IMR-90 (cell line): ENCODE data around the gene ZNF618. TPM values are rescaled to one million over a fixed set of nuclear protein-coding genes. Genes with fewer than 3 reads are reported as not detected.

Experiments
- ATAC-seq: fragments of 200-7000 bp; cut with Tn5 transposase; 2 replicates; pipeline ENCODE4 v1.9.1; 2020; ENCODE audit warnings: low read depth, mild to moderate bottlenecking, moderate library complexity
- BruUV-seq: library from RNA; stranded (reverse); fragments of 400-500 nt; replicated peaks from 2 replicates; lab custom pipeline; 2021; lab: Mats Ljungman, UMichigan
- CTCF ChIA-PET: fragments of 300-600 bp; formaldehyde crosslinking; extraction: SDS; loops from one replicate; lab custom pipeline; 2021; ENCODE audit warnings: antibody characterized with exemption; lab: Yijun Ruan, JAX
- POLR2A ChIA-PET: fragments of 300-600 bp; sonication (Branson Sonifier 250); formaldehyde crosslinking; loops from one replicate; lab custom pipeline; 2022; ENCODE audit warnings: antibody characterized with exemption; ENCODE audit not compliant: unreplicated experiment; lab: Charles Lee
- DNase-seq: peaks from one replicate; pipeline ENCODE4 v3.0.0; 2013
- H2AFZ ChIP-seq: replicated peaks from 2 replicates; pipeline ENCODE3; 2013; ENCODE audit warnings: low read length, mild to moderate bottlenecking; ENCODE audit not compliant: poor library complexity
- H2AK5ac ChIP-seq: 2 replicates; pipeline ENCODE4 v1.6.1; 2013; ENCODE audit warnings: low read depth, low read length, inconsistent platforms
- H2AK9ac ChIP-seq: replicated peaks from 2 replicates; pipeline ENCODE3; 2013; ENCODE audit warnings: mild to moderate bottlenecking, low read depth, low read length, moderate library complexity; ENCODE audit not compliant: poor library complexity
- H2BK120ac ChIP-seq: 2 replicates; pipeline ENCODE4 v1.6.1; 2013; ENCODE audit warnings: low read depth, low read length, inconsistent platforms
- H2BK15ac ChIP-seq: 3 replicates; pipeline ENCODE4 v1.6.1; 2013; ENCODE audit warnings: low read depth, low read length, inconsistent platforms
- H2BK20ac ChIP-seq: 2 replicates; pipeline ENCODE4 v1.6.1; 2013; ENCODE audit warnings: low read depth, mild to moderate bottlenecking, inconsistent platforms, low read length, moderate library complexity
- H2BK5ac ChIP-seq: 2 replicates; pipeline ENCODE4 v1.6.1; 2013; ENCODE audit warnings: mild to moderate bottlenecking, low read depth, low read length, inconsistent platforms; ENCODE audit not compliant: poor library complexity, severe bottlenecking
- H3K14ac ChIP-seq: replicated peaks from 2 replicates; pipeline ENCODE4 v1.6.1; 2013; ENCODE audit warnings: low read depth, low read length, inconsistent platforms
- H3K18ac ChIP-seq: 2 replicates; pipeline ENCODE4 v1.6.1; 2013; ENCODE audit warnings: low read depth, low read length, control low read depth
- H3K23ac ChIP-seq: 2 replicates; pipeline ENCODE4 v1.6.1; 2013; ENCODE audit warnings: low read depth, low read length, inconsistent platforms
- H3K27ac ChIP-seq: 2 replicates; pipeline ENCODE4 v1.5.1; 2013; ENCODE audit warnings: mild to moderate bottlenecking, control low read depth, low read length; ENCODE audit not compliant: insufficient read depth
- H3K27me3 ChIP-seq: 2 replicates; pipeline ENCODE4 v1.6.1; 2013; ENCODE audit warnings: low read length; ENCODE audit not compliant: control insufficient read depth, insufficient read depth
- H3K36me3 ChIP-seq: 2 replicates; pipeline ENCODE4 v1.6.1; 2013; ENCODE audit warnings: low read length, mixed read lengths; ENCODE audit not compliant: control insufficient read depth, insufficient read depth
- H3K4ac ChIP-seq: 2 replicates; pipeline ENCODE4 v1.6.1; 2013; ENCODE audit warnings: low read depth, low read length, inconsistent platforms
- H3K4me1 ChIP-seq: 2 replicates; pipeline ENCODE4 v1.6.1; 2013; ENCODE audit warnings: low read length, mixed read lengths; ENCODE audit not compliant: control insufficient read depth, insufficient read depth
- H3K4me2 ChIP-seq: 2 replicates; pipeline ENCODE4 v1.6.1; 2013; ENCODE audit warnings: low read depth, mild to moderate bottlenecking, control low read depth, low read length, moderate library complexity
- H3K4me3 ChIP-seq: 2 replicates; pipeline ENCODE4 v1.5.1; 2013; ENCODE audit warnings: low read depth, mild to moderate bottlenecking, control low read depth, low read length, moderate library complexity; ENCODE audit not compliant: insufficient read depth
- H3K56ac ChIP-seq: 2 replicates; pipeline ENCODE4 v1.6.1; 2013; ENCODE audit warnings: low read length, inconsistent platforms; ENCODE audit not compliant: insufficient read depth; ENCODE audit errors: extremely low read depth
- H3K79me1 ChIP-seq, 2 experiments: 2 replicates each; pipeline ENCODE4 v1.6.1; 2013; ENCODE audit warnings: low read length in 2 of 2, inconsistent platforms in 1 of 2, low read depth in 1 of 2
- H3K9ac ChIP-seq: 2 replicates; pipeline ENCODE4 v1.6.1; 2013; ENCODE audit warnings: low read depth, low read length, control low read depth
- H3K9me1 ChIP-seq: 2 replicates; pipeline ENCODE4 v1.6.1; 2013; ENCODE audit warnings: low read length, inconsistent platforms; ENCODE audit not compliant: insufficient read depth
- H3K9me3 ChIP-seq: 2 replicates; pipeline ENCODE4 v1.6.1; 2013; ENCODE audit warnings: low read length; ENCODE audit not compliant: control insufficient read depth, insufficient read depth
- H4K20me1 ChIP-seq: 2 replicates; pipeline ENCODE4 v1.6.1; 2013; ENCODE audit warnings: low read length, inconsistent platforms; ENCODE audit not compliant: insufficient read depth
- H4K5ac ChIP-seq: 2 replicates; pipeline ENCODE4 v1.6.1; 2013; ENCODE audit warnings: mild to moderate bottlenecking, low read depth, low read length, control low read depth
- H4K8ac ChIP-seq, 2 experiments: 2 replicates each; pipeline ENCODE4 v1.6.1; 2013; ENCODE audit warnings: low read depth in 2 of 2, low read length in 2 of 2, control low read depth in 1 of 2, inconsistent platforms in 1 of 2
- H4K91ac ChIP-seq: 2 replicates; pipeline ENCODE4 v1.6.1; 2013; ENCODE audit warnings: low read depth, low read length, inconsistent platforms; ENCODE audit not compliant: insufficient read depth
- BHLHE40 ChIP-seq: fragments of 150-350 bp; IDR thresholded peaks from 2 replicates; pipeline ENCODE4 v1.6.1; 2016; ENCODE audit warnings: mild to moderate bottlenecking, low read depth, low read length
- CEBPB ChIP-seq: IDR thresholded peaks from 2 replicates; pipeline ENCODE4 v1.6.1; 2012; ENCODE audit warnings: low read depth, low read length, improper control_type of control experiment
- CHD1 ChIP-seq: IDR thresholded peaks from 2 replicates; pipeline ENCODE4 v1.6.1; 2012; ENCODE audit warnings: low read depth, low read length, improper control_type of control experiment
- CTCF ChIP-seq: conservative IDR thresholded peaks from 2 replicates; pipeline ENCODE4 v1.5.1; 2012; ENCODE audit warnings: mild to moderate bottlenecking, low read depth, low read length, improper control_type of control experiment
- FOS ChIP-seq: fragments of 150-350 bp; IDR thresholded peaks from 2 replicates; pipeline ENCODE4 v1.6.1; 2016; ENCODE audit warnings: low read depth, low read length
- MAFK ChIP-seq: IDR thresholded peaks from 2 replicates; pipeline ENCODE4 v1.6.1; 2012; ENCODE audit warnings: low read depth, low read length, improper control_type of control experiment
- MAZ ChIP-seq: IDR thresholded peaks from 2 replicates; pipeline ENCODE4 v1.6.1; 2012; ENCODE audit warnings: low read depth, mild to moderate bottlenecking, low read length, improper control_type of control experiment, moderate library complexity, borderline replicate concordance
- MXI1 ChIP-seq: IDR thresholded peaks from 2 replicates; pipeline ENCODE4 v1.6.1; 2012; ENCODE audit warnings: low read depth, mild to moderate bottlenecking, low read length, moderate library complexity, borderline replicate concordance
- NFE2L2 ChIP-seq: fragments of 150-350 bp; IDR thresholded peaks from 2 replicates; pipeline ENCODE4 v1.6.1; 2016; ENCODE audit warnings: low read depth, mild to moderate bottlenecking, low read length
- POLR2A ChIP-seq: IDR thresholded peaks from 2 replicates; pipeline ENCODE4 v1.6.1; 2012; ENCODE audit warnings: mild to moderate bottlenecking, low read depth, low read length
- RAD21 ChIP-seq: IDR thresholded peaks from 2 replicates; pipeline ENCODE4 v1.6.1; 2012; ENCODE audit warnings: low read length, improper control_type of control experiment
- RCOR1 ChIP-seq: IDR thresholded peaks from 2 replicates; pipeline ENCODE4 v1.6.1; 2012; ENCODE audit warnings: mild to moderate bottlenecking, low read length, improper control_type of control experiment; ENCODE audit not compliant: insufficient replicate concordance
- RFX5 ChIP-seq: IDR thresholded peaks from 2 replicates; pipeline ENCODE4 v1.8.0; 2012; ENCODE audit warnings: low read depth, mild to moderate bottlenecking, low read length, moderate library complexity
- SMC3 ChIP-seq: fragments of 150-350 bp; IDR thresholded peaks from 2 replicates; pipeline ENCODE4 v1.6.1; 2016; ENCODE audit warnings: low read depth, mild to moderate bottlenecking, antibody characterized with exemption, low read length, moderate library complexity
- USF2 ChIP-seq: fragments of 150-350 bp; IDR thresholded peaks from 2 replicates; pipeline ENCODE4 v1.6.1; 2017; ENCODE audit warnings: mild to moderate bottlenecking, antibody characterized with exemption, low read length, low read depth
- WGBS, 2 experiments: methylation state at CpG; one replicate each; pipeline versions ENCODE4 v1.1.5 to v1.1.7; 2013; ENCODE audit warnings: missing lambda C conversion rate in 2 of 2; ENCODE audit not compliant: insufficient read length in 1 of 2; ENCODE audit errors: extremely low coverage in 2 of 2; 5-methylcytosine and 5-hydroxymethylcytosine counted together
- dilution Hi-C: fragments of 300-500 bp; cut with HindIII; formaldehyde crosslinking; loops from one replicate; pipeline ENCODE4 v1.14.3; 2018; ENCODE audit warnings: low sequenced_read_pairs; ENCODE audit not compliant: unreplicated experiment
- in situ Hi-C: fragments of 300-500 bp; cut with MboI; formaldehyde crosslinking; loops from 3 replicates; pipeline ENCODE4 v1.14.3; 2019; ENCODE audit warnings: low sequenced_read_pairs, inconsistent platforms, mixed read lengths
- intact Hi-C: fragments of 100-400 bp; cut with micrococcal nuclease; formaldehyde crosslinking; loops from 2 replicates; pipeline ENCODE4 v1.10.0; 2022
- polyA plus RNA-seq, 3 experiments: library from polyadenylated mRNA; depleted of rRNA; stranded (reverse); fragments of >200 nt; gene quantifications; 2 replicates each; pipeline ENCODE4 v1.2.3, GENCODE V29; 2012; ENCODE audit warnings: low replicate concordance in 1 of 3
- total RNA-seq: library from RNA; depleted of rRNA; stranded (reverse); fragments of >200 nt; gene quantifications from 2 replicates; pipeline ENCODE4 v1.2.3, GENCODE V29; 2012
- TF ChIP-seq, protein P1 (sequence below): fragments of 150-350 bp; IDR thresholded peaks from 2 replicates; pipeline ENCODE4 v1.6.1; 2016; ENCODE audit warnings: low read depth, mild to moderate bottlenecking, low read length, moderate library complexity, borderline replicate concordance

Gene ZNF618
- total and polyA plus RNA-seq, 2 of the 4 experiments (the other 2 are of a cell fraction) = 8.2 to 9.4 TPM

DNA sequence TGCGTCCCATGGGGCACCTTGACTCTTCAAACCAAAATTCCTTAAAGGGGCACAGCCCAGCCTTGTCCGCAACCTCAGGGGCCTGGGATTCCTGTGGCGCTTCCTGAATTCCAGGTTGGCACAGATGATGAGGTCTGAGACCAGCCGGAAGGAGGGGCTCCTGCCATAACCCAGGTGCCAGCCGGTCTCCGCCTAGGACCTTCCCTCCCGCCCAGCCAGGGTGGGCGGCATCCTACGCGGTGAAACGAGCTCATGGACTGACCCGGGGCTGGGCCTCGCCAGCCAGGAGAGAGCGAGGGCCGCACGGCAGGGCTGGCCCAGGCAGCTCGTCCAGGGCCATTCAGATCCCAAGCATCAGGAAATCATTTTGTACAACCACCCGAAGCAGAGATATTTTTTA lies 179.0 kb downstream of the ZNF618 start:
- in situ Hi-C loops (no loop called here), intact Hi-C loops (no loop called here), dilution Hi-C loops (no loop called here)
- Histone ChIP-seq H4K8ac (no peak overlapping the region), H3K9me3 (no peaks in the 10 kb centered on the region), H2AFZ (no peak overlapping the region), H2AK9ac (no peak overlapping the region), H3K36me3 (peaks cover 30% of the 10 kb centered on the region), H2BK15ac (no peak overlapping the region), H2BK120ac (no peak overlapping the region), H3K18ac (no peak overlapping the region), H3K27ac (no peak overlapping the region), H3K9ac (no peak overlapping the region), H3K23ac (no peak overlapping the region), H4K20me1 (no peaks in the 10 kb centered on the region), H3K4ac (no peak overlapping the region), H3K56ac (no peak overlapping the region), H3K4me3 (no peak overlapping the region), H3K9me1 (peaks cover 6% of the 10 kb centered on the region; the same call in 1 of the 2 replicates), H2BK20ac (no peak overlapping the region), H3K4me2 (no peak overlapping the region), H3K27me3 (no peaks in the 10 kb centered on the region), H3K79me1 (peaks cover 0 to 3% of the 10 kb centered on the region in 2 experiments; a peak in 1 of 4 replicates), H4K91ac (no peak overlapping the region), H3K4me1 (no peaks in the 10 kb centered on the region), H2BK5ac (no peak overlapping the region), H2AK5ac (no peak overlapping the region), H3K14ac (no peak overlapping the region), H4K5ac (no peak overlapping the region)
- no TSS peak for BruUV-seq
- CTCF ChIA-PET = no interaction called here
- ATAC-seq (no peak), DNase-seq (no peak)
- POLR2A ChIA-PET = no interaction called here
- TF ChIP-seq MXI1 (no peak), NFE2L2 (no peak), MAZ (no peak), MAFK (no peak), SMC3 (no peak), RFX5 (no peak), BHLHE40 (no peak), USF2 (no peak), POLR2A (no peak), FOS (no peak), CHD1 (no peak), CTCF (no peak), CEBPB (no peak), RCOR1 (no peak), RAD21 (no peak)
- TF ChIP-seq, protein P1, sequence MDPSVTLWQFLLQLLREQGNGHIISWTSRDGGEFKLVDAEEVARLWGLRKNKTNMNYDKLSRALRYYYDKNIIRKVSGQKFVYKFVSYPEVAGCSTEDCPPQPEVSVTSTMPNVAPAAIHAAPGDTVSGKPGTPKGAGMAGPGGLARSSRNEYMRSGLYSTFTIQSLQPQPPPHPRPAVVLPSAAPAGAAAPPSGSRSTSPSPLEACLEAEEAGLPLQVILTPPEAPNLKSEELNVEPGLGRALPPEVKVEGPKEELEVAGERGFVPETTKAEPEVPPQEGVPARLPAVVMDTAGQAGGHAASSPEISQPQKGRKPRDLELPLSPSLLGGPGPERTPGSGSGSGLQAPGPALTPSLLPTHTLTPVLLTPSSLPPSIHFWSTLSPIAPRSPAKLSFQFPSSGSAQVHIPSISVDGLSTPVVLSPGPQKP = no peak
- 98% methylated on average over 13 of the region's 18 CpGs; no CpG with 5 or more reads in 1 of the 2 experiments for WGBS, 2 experiments
